ENCODE data around the gene CCDC87. TPM values are rescaled to one million over a fixed set of nuclear protein-coding genes. Genes with fewer than 3 reads are reported as not detected.
"Not testable (repeated sequence)": the region's sequence is repeated elsewhere in the genome, so short reads cannot be mapped to it uniquely, and the experiment has no call there.

CCDC87 gene
- total and polyA plus RNA-seq, 2 experiments from 2014 or later: 0.39 to 1.2 TPM

DNA sequence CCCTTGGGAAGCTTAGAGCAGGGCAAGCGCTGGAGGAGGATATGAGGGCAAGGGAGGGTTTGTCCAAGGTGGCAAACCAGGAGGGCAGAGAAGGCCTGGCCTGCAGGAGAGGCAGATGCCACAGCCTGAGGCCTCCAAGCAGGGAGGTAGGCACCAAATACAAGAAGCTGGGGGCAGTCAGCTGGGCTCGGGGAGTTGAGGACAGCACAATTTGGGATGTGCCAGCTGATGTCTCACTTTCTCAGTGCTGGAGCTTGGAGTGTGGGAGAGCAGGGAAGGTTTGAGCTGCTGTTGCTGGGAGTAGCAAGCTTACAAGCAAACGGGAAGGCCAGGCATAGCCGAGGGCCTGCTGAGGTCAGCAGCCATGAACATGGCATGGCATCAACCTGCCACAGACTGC, 51.0 kb downstream of the CCDC87 start (continued):
- TF ChIP-seq, protein P1, sequence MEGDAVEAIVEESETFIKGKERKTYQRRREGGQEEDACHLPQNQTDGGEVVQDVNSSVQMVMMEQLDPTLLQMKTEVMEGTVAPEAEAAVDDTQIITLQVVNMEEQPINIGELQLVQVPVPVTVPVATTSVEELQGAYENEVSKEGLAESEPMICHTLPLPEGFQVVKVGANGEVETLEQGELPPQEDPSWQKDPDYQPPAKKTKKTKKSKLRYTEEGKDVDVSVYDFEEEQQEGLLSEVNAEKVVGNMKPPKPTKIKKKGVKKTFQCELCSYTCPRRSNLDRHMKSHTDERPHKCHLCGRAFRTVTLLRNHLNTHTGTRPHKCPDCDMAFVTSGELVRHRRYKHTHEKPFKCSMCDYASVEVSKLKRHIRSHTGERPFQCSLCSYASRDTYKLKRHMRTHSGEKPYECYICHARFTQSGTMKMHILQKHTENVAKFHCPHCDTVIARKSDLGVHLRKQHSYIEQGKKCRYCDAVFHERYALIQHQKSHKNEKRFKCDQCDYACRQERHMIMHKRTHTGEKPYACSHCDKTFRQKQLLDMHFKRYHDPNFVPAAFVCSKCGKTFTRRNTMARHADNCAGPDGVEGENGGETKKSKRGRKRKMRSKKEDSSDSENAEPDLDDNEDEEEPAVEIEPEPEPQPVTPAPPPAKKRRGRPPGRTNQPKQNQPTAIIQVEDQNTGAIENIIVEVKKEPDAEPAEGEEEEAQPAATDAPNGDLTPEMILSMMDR (conservative IDR thresholded peaks at IDR 0.05; ENCODE audit: low read depth in 2 of 2): no peak
- TF ChIP-seq EZH2phosphoT487 (IDR thresholded peaks at IDR 0.05; ENCODE audit: unreplicated experiment): no peak
- TF ChIP-seq EZH2 (IDR thresholded peaks at IDR 0.05; ENCODE audit: low read depth, unreplicated experiment): no peak
- TF ChIP-seq ZNF331 (CRISPR knock-in tag; IDR thresholded peaks at IDR 0.05; ENCODE audit: low read depth): no peak
- TF ChIP-seq ZNF114 (CRISPR knock-in tag; IDR thresholded peaks at IDR 0.05): no peak
- TF ChIP-seq, protein P2, sequence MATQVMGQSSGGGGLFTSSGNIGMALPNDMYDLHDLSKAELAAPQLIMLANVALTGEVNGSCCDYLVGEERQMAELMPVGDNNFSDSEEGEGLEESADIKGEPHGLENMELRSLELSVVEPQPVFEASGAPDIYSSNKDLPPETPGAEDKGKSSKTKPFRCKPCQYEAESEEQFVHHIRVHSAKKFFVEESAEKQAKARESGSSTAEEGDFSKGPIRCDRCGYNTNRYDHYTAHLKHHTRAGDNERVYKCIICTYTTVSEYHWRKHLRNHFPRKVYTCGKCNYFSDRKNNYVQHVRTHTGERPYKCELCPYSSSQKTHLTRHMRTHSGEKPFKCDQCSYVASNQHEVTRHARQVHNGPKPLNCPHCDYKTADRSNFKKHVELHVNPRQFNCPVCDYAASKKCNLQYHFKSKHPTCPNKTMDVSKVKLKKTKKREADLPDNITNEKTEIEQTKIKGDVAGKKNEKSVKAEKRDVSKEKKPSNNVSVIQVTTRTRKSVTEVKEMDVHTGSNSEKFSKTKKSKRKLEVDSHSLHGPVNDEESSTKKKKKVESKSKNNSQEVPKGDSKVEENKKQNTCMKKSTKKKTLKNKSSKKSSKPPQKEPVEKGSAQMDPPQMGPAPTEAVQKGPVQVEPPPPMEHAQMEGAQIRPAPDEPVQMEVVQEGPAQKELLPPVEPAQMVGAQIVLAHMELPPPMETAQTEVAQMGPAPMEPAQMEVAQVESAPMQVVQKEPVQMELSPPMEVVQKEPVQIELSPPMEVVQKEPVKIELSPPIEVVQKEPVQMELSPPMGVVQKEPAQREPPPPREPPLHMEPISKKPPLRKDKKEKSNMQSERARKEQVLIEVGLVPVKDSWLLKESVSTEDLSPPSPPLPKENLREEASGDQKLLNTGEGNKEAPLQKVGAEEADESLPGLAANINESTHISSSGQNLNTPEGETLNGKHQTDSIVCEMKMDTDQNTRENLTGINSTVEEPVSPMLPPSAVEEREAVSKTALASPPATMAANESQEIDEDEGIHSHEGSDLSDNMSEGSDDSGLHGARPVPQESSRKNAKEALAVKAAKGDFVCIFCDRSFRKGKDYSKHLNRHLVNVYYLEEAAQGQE (IDR thresholded peaks at IDR 0.05; ENCODE audit: unreplicated experiment): no peak
- TF ChIP-seq, protein P3, sequence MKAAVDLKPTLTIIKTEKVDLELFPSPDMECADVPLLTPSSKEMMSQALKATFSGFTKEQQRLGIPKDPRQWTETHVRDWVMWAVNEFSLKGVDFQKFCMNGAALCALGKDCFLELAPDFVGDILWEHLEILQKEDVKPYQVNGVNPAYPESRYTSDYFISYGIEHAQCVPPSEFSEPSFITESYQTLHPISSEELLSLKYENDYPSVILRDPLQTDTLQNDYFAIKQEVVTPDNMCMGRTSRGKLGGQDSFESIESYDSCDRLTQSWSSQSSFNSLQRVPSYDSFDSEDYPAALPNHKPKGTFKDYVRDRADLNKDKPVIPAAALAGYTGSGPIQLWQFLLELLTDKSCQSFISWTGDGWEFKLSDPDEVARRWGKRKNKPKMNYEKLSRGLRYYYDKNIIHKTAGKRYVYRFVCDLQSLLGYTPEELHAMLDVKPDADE (IDR thresholded peaks at IDR 0.05): no peak
- TF ChIP-seq POLR2AphosphoS5 (IDR thresholded peaks at IDR 0.05; ENCODE audit: low read depth): no peak

DNA sequence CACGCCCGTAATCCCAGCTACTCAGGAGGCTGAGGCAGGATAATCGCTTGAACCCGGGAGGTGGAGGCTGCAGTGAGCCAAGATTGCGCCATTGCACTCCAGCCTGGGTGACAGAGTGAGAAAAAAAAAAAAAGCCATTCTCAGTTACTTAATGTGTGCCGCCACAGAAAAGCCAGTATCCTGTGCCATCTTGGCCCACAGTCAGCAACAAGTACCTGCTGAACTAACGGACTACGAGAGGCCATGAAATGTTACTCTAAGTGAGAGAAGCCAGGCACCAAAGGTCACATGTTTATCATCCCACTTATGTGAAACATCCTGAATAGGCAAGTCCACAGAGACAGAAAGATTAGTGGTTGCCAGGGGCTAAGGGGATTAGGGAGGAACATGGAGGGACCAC, 52.3 kb downstream of the CCDC87 start:
- H3K9me2 ChIP-seq (ENCODE audit: insufficient read depth): not testable (repeated sequence)

More for the DNA sequence above, 52.3 kb downstream of the CCDC87 start:
- H3K4me3 ChIP-seq; DNase-seq (ENCODE audit: low spot score); ATAC-seq; H3K27me3 ChIP-seq (ENCODE audit: insufficient read depth); H3K27ac ChIP-seq (ENCODE audit: low read depth); H3F3A ChIP-seq (replicated peaks; ENCODE audit: low read depth); H4K20me1 ChIP-seq (replicated peaks; ENCODE audit: insufficient read depth); H3K4me2 ChIP-seq; H2AFZ ChIP-seq; H3K9me3 Mint-ChIP-seq; H3K36me3 ChIP-seq (ENCODE audit: insufficient read depth); H3K36me3 Mint-ChIP-seq (ENCODE audit: low read depth); H3K4me3 Mint-ChIP-seq; H3K79me2 ChIP-seq (replicated peaks; ENCODE audit: insufficient read depth); H3K27ac Mint-ChIP-seq: not testable (repeated sequence)
- peaks cover 16% of the 10 kb centered on the region for H3K27me3 Mint-ChIP-seq (ENCODE audit: insufficient read depth, low read depth, poor library complexity)
- peaks cover 23% of the 10 kb centered on the region for H3K4me1 Mint-ChIP-seq
- H3K4me1 ChIP-seq (ENCODE audit: insufficient read depth): peaks cover 13% of the 10 kb centered on the region

Small RNA genes lying within 50 kb of the gene (small RNA-seq; reads per million reads assigned to genes)
- gene RNU4-39P (ENCODE audit: low replicate concordance): not detected

Other genes starting within 250 kb of the CCDC87 start
- gene BRMS1, start 248.0 kb downstream of the CCDC87 start, total RNA-seq (2014; rRNA removed; shearing (Covaris generic)): 53.6 and 59.1 TPM in 2 replicates
- 61.7 and 62.2 TPM in 2 replicates for gene BRMS1, start 248.0 kb downstream of the CCDC87 start, polyA plus RNA-seq (2016; fragmentation: Nextera tagmentation; extraction: Ambion mirVana)
- 41.9 TPM in 2 replicates for gene B4GAT1, start 245.4 kb downstream of the CCDC87 start, total RNA-seq (2014; rRNA removed; shearing (Covaris generic))
- 23.5 and 26.7 TPM in 2 replicates for gene B4GAT1, start 245.4 kb downstream of the CCDC87 start, polyA plus RNA-seq (2016; fragmentation: Nextera tagmentation; extraction: Ambion mirVana)
- gene SLC29A2, start 221.3 kb downstream of the CCDC87 start, total RNA-seq (2014; rRNA removed; shearing (Covaris generic)): 26.3 and 31.1 TPM in 2 replicates
- gene SLC29A2, start 221.3 kb downstream of the CCDC87 start, polyA plus RNA-seq (2016; fragmentation: Nextera tagmentation; extraction: Ambion mirVana): 26.0 TPM in 2 replicates
- 0.35 and 0.97 TPM in 2 replicates for gene NPAS4, start 172.0 kb downstream of the CCDC87 start, total RNA-seq (2014; rRNA removed; shearing (Covaris generic))
- 0.66 and 0.71 TPM in 2 replicates for gene NPAS4, start 172.0 kb downstream of the CCDC87 start, polyA plus RNA-seq (2016; fragmentation: Nextera tagmentation; extraction: Ambion mirVana)
- gene MRPL11, start 154.2 kb downstream of the CCDC87 start, total RNA-seq (2014; rRNA removed; shearing (Covaris generic)): 139 and 234 TPM in 2 replicates
- 236 and 237 TPM in 2 replicates for gene MRPL11, start 154.2 kb downstream of the CCDC87 start, polyA plus RNA-seq (2016; fragmentation: Nextera tagmentation; extraction: Ambion mirVana)
- 8.5 and 9.1 TPM in 2 replicates for gene PELI3, start 126.2 kb downstream of the CCDC87 start, total RNA-seq (2014; rRNA removed; shearing (Covaris generic))
- gene PELI3, start 126.2 kb downstream of the CCDC87 start, polyA plus RNA-seq (2016; fragmentation: Nextera tagmentation; extraction: Ambion mirVana): 2.2 and 2.8 TPM in 2 replicates
- 85.9 and 101 TPM in 2 replicates for gene DPP3, start 112.6 kb downstream of the CCDC87 start, total RNA-seq (2014; rRNA removed; shearing (Covaris generic))
- 22.2 and 22.7 TPM in 2 replicates for gene DPP3, start 112.6 kb downstream of the CCDC87 start, polyA plus RNA-seq (2016; fragmentation: Nextera tagmentation; extraction: Ambion mirVana)
- gene BBS1, start 82.4 kb downstream of the CCDC87 start, total RNA-seq (2014; rRNA removed; shearing (Covaris generic)): 27.8 and 41.3 TPM in 2 replicates
- 8.7 and 11.6 TPM in 2 replicates for gene BBS1, start 82.4 kb downstream of the CCDC87 start, polyA plus RNA-seq (2016; fragmentation: Nextera tagmentation; extraction: Ambion mirVana)
- gene ZDHHC24, start 47.0 kb downstream of the CCDC87 start, total RNA-seq (2014; rRNA removed; shearing (Covaris generic)): 10.0 and 13.1 TPM in 2 replicates
- gene ZDHHC24, start 47.0 kb downstream of the CCDC87 start, polyA plus RNA-seq (2016; fragmentation: Nextera tagmentation; extraction: Ambion mirVana): 5.6 and 7.3 TPM in 2 replicates
- 3.8 and 6.3 TPM in 2 replicates for gene ACTN3, start 46.2 kb downstream of the CCDC87 start, total RNA-seq (2014; rRNA removed; shearing (Covaris generic))
- gene ACTN3, start 46.2 kb downstream of the CCDC87 start, polyA plus RNA-seq (2016; fragmentation: Nextera tagmentation; extraction: Ambion mirVana): 6.0 and 7.3 TPM in 2 replicates
- gene CTSF, start 24.5 kb downstream of the CCDC87 start, total RNA-seq (2014; rRNA removed; shearing (Covaris generic)): 39.9 and 51.1 TPM in 2 replicates
- 20.4 and 21.6 TPM in 2 replicates for gene CTSF, start 24.5 kb downstream of the CCDC87 start, polyA plus RNA-seq (2016; fragmentation: Nextera tagmentation; extraction: Ambion mirVana)
- gene CCS, start 122 bp upstream of the CCDC87 start, total RNA-seq (2014; rRNA removed; shearing (Covaris generic)): 36.1 and 39.1 TPM in 2 replicates
- gene CCS, start 122 bp upstream of the CCDC87 start, polyA plus RNA-seq (2016; fragmentation: Nextera tagmentation; extraction: Ambion mirVana): 53.2 and 60.7 TPM in 2 replicates
- 83.1 and 83.5 TPM in 2 replicates for gene RBM14, start 23.6 kb upstream of the CCDC87 start, total RNA-seq (2014; rRNA removed; shearing (Covaris generic))
- gene RBM14, start 23.6 kb upstream of the CCDC87 start, polyA plus RNA-seq (2016; fragmentation: Nextera tagmentation; extraction: Ambion mirVana): 39.7 and 45.4 TPM in 2 replicates
- gene RBM4, start 45.6 kb upstream of the CCDC87 start, total RNA-seq (2014; rRNA removed; shearing (Covaris generic)): 133 and 147 TPM in 2 replicates
- 122 and 146 TPM in 2 replicates for gene RBM4, start 45.6 kb upstream of the CCDC87 start, polyA plus RNA-seq (2016; fragmentation: Nextera tagmentation; extraction: Ambion mirVana)
- gene RBM4B, start 84.8 kb upstream of the CCDC87 start, total RNA-seq (2014; rRNA removed; shearing (Covaris generic)): 22.9 and 31.0 TPM in 2 replicates
- 21.1 and 28.0 TPM in 2 replicates for gene RBM4B, start 84.8 kb upstream of the CCDC87 start, polyA plus RNA-seq (2016; fragmentation: Nextera tagmentation; extraction: Ambion mirVana)
- gene SPTBN2, start 136.2 kb upstream of the CCDC87 start, total RNA-seq (2014; rRNA removed; shearing (Covaris generic)): 28.9 and 49.1 TPM in 2 replicates
- gene SPTBN2, start 136.2 kb upstream of the CCDC87 start, polyA plus RNA-seq (2016; fragmentation: Nextera tagmentation; extraction: Ambion mirVana): 6.9 and 7.7 TPM in 2 replicates